AG09309 (cell line): ENCODE results near the gene SAXO1.
A peak's percentile ranks its signal among the peaks of the same experiment; 100 is the strongest.

Experiments used
- DNase-seq: peaks from one replicate; pipeline ENCODE4 v3.0.0-alpha.2; 2010; ENCODE audit warnings: low read depth
- H3K4me3 ChIP-seq: 2 replicates; pipeline ENCODE4 v1.5.1; 2011; ENCODE audit warnings: mild to moderate bottlenecking, low read depth, low read length, moderate library complexity; ENCODE audit not compliant: control insufficient read depth
- TF ChIP-seq, protein P1 (sequence below): IDR thresholded peaks from 2 replicates; pipeline ENCODE4 v1.5.1; 2011; ENCODE audit warnings: mild to moderate bottlenecking, low read depth, low read length, inconsistent platforms; ENCODE audit not compliant: insufficient read depth, control insufficient read depth; ENCODE audit errors: missing control alignments

Gene SAXO1

GRCh38 chr9:18989865-18990264 lies 43.1 kb downstream of the SAXO1 start:
- TF ChIP-seq, protein P1, sequence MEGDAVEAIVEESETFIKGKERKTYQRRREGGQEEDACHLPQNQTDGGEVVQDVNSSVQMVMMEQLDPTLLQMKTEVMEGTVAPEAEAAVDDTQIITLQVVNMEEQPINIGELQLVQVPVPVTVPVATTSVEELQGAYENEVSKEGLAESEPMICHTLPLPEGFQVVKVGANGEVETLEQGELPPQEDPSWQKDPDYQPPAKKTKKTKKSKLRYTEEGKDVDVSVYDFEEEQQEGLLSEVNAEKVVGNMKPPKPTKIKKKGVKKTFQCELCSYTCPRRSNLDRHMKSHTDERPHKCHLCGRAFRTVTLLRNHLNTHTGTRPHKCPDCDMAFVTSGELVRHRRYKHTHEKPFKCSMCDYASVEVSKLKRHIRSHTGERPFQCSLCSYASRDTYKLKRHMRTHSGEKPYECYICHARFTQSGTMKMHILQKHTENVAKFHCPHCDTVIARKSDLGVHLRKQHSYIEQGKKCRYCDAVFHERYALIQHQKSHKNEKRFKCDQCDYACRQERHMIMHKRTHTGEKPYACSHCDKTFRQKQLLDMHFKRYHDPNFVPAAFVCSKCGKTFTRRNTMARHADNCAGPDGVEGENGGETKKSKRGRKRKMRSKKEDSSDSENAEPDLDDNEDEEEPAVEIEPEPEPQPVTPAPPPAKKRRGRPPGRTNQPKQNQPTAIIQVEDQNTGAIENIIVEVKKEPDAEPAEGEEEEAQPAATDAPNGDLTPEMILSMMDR, result no peak
- H3K4me3 ChIP-seq, result no peak overlapping the region
- DNase-seq, result no peak

DNA sequence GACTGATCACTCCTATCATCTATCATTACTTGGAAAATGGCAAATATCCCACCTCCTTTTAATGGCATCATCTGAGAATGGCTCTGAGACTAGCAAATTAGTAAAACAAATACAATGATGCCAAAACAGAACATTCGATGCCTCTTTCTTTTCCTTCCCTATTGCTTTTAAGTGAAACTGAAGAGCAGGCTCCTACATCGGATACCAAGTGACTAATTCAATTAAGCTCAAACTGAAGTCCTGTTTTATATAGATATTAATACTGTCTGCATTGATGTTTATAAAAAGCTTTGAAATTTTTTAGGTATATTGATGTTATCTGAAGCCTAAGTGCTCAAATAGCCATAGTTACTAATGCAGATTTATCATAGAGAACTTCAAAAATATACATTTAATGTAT lies 43.9 kb downstream of the SAXO1 start:
- TF ChIP-seq, protein P1, result no peak

DNA sequence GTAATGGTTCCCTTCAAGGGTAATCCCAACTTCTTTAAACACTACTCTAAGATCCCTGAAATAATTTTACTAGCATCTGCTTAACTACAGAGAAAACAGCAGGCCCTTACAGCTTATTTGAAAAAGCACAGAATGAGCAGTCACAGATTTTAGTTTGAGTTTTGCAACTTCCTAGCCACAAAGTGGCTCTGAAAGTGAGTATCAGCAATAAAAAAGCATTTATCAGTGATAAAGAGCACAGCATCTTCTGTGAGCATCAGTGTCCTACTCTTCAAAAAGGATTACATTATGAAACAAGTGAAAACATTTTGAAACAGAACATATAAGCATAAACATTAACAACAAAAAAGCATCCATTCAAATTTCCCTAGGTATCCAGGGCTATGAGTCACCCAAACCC lies 45.0 kb downstream of the SAXO1 start:
- no peak overlapping the region for H3K4me3 ChIP-seq
- DNase-seq, result no peak
- TF ChIP-seq, protein P1, result no peak

More for the DNA sequence above, 43.9 kb downstream of the SAXO1 start:
- no peak overlapping the region for H3K4me3 ChIP-seq
- DNase-seq, result no peak

DNA sequence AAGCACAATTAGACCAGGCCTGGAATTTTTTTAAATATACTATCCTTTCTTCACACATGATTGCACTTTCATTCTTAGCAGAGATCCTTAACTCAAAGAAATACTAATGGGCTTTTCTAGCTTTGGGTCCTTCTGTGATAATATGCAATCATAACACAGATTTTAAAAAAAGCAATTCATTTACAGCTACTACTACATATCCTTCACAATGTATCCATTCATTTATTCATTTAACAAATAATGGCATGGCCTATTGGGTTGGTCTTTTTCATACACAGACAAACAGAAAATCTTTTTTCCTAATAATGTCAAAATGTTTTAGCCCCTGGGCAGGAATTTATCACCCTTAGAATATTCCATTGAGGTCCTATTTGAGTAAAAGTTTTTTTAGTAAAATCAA lies 47.0 kb downstream of the SAXO1 start:
- H3K4me3 ChIP-seq, result no peak overlapping the region
- DNase-seq, result no peak
- TF ChIP-seq, protein P1, result no peak

GRCh38 chr9:18985464-18985951 lies 47.5 kb downstream of the SAXO1 start:
- DNase-seq, result peak; percentile 43
- TF ChIP-seq, protein P1, result no peak
- H3K4me3 ChIP-seq, result no peak overlapping the region

DNA sequence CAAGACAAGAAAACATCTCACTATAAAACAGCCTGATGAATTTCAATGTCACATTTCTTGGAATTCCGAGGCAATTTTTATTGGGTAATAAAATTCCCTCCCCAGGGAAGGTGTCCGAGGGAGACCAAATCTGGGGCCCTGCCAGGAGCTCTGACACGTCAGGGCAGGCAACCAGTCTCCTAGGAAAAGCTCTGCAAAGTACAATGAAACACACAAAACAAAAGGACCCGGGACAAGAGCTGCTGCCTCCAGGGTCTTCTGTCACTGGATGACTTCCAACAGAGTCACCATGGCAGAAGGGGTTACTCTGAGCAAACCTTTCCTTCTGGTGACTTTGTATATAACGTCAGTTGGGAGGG lies 50.8 kb downstream of the SAXO1 start:
- TF ChIP-seq, protein P1, result no peak
- H3K4me3 ChIP-seq, result no peak overlapping the region
- DNase-seq, result no peak
